H1 (cell line): Measurements from ENCODE around the gene CAST. TPM values are rescaled to one million over a fixed set of nuclear protein-coding genes. Genes with fewer than 3 reads are reported as not detected.

Experiments
- CTCF ChIA-PET: fragments of 300-600 bp; sonication (Branson Sonifier 250); formaldehyde crosslinking; loops from one replicate; lab custom pipeline; 2021; ENCODE audit not compliant: partially characterized antibody; lab: Charles Lee
- POLR2A ChIA-PET: fragments of 300-600 bp; sonication (Branson Sonifier 250); formaldehyde crosslinking; loops from one replicate; lab custom pipeline; 2021; ENCODE audit warnings: inconsistent platforms; ENCODE audit not compliant: partially characterized antibody; lab: Charles Lee
- DNase-seq, 2 experiments: peaks; one replicate each; pipeline versions ENCODE4 v3.0.0 to v3.0.0-alpha.2; 2010 to 2022; ENCODE audit warnings: low spot score in 2 of 2, low read depth in 1 of 2, mixed read lengths in 1 of 2
- FAIRE-seq: peaks from 2 replicates; lab custom pipeline; 2011; peaks lifted over from hg19 to GRCh38; lab: Jason Lieb, UNC
- H2AFZ ChIP-seq: 2 replicates; pipeline ENCODE4 v1.8.1; 2012; ENCODE audit warnings: low read length, inconsistent platforms
- H2AK5ac ChIP-seq: 2 replicates; pipeline ENCODE4 v1.6.1; 2013; ENCODE audit warnings: low read depth, low read length
- H2BK120ac ChIP-seq: replicated peaks from 2 replicates; pipeline ENCODE3; 2013; ENCODE audit warnings: low read depth, low read length, inconsistent platforms
- H2BK12ac ChIP-seq: 2 replicates; pipeline ENCODE4 v1.6.1; 2013; ENCODE audit warnings: low read depth, low read length
- H2BK15ac ChIP-seq: 2 replicates; pipeline ENCODE4 v1.6.1; 2013; ENCODE audit warnings: low read length
- H2BK20ac ChIP-seq: 2 replicates; pipeline ENCODE4 v1.6.1; 2013; ENCODE audit warnings: low read length
- H2BK5ac ChIP-seq: 2 replicates; pipeline ENCODE4 v1.6.1; 2013; ENCODE audit warnings: low read depth, low read length
- H3K14ac ChIP-seq: 2 replicates; pipeline ENCODE4 v1.6.1; 2013; ENCODE audit warnings: inconsistent platforms; ENCODE audit not compliant: insufficient read length
- H3K18ac ChIP-seq: 2 replicates; pipeline ENCODE4 v1.6.1; 2013; ENCODE audit warnings: low read length; ENCODE audit errors: extremely low read depth
- H3K23ac ChIP-seq: 2 replicates; pipeline ENCODE4 v1.6.1; 2013; ENCODE audit warnings: inconsistent platforms; ENCODE audit not compliant: insufficient read length
- H3K23me2 ChIP-seq: 2 replicates; pipeline ENCODE4 v1.6.1; 2013; ENCODE audit warnings: low read depth, low read length
- H3K27ac ChIP-seq: 2 replicates; pipeline ENCODE4 v1.6.1; 2011; ENCODE audit warnings: low read depth, low read length, inconsistent platforms
- H3K27me3 ChIP-seq, 4 experiments: replicated peaks in 1 of 4; 1 replicate in 1 of 4; 2 replicates in 3 of 4; pipeline versions ENCODE4 v1.6.1 to v1.8.1; 2011 to 2013; ENCODE audit warnings: low read length in 3 of 4, mild to moderate bottlenecking in 3 of 4, inconsistent platforms in 2 of 4, mixed read lengths in 2 of 4, moderate library complexity in 1 of 4; ENCODE audit not compliant: control insufficient read depth in 3 of 4, insufficient read depth in 3 of 4; ENCODE audit errors: extremely low read depth in 1 of 4
- H3K36me3 ChIP-seq, 4 experiments: 2 replicates each; pipeline versions ENCODE4 v1.6.1 to v1.8.1; 2011 to 2013; ENCODE audit warnings: mild to moderate bottlenecking in 4 of 4, low read length in 3 of 4, moderate library complexity in 2 of 4, control low read depth in 1 of 4, inconsistent platforms in 1 of 4; ENCODE audit not compliant: insufficient read depth in 4 of 4, control insufficient read depth in 2 of 4
- H3K4ac ChIP-seq: replicated peaks from 2 replicates; pipeline ENCODE3; 2013; ENCODE audit warnings: low read length, low read depth, mixed read lengths, inconsistent platforms; ENCODE audit not compliant: insufficient read length
- H3K4me1 ChIP-seq, 4 experiments: replicated peaks in 1 of 4; 1 replicate in 1 of 4; 2 replicates in 3 of 4; pipeline versions ENCODE4 v1.6.1 to v1.8.1; 2011 to 2013; ENCODE audit warnings: low read length in 3 of 4, inconsistent platforms in 2 of 4, mixed read lengths in 1 of 4; ENCODE audit not compliant: insufficient read depth in 4 of 4, control insufficient read depth in 3 of 4
- H3K4me2 ChIP-seq, 2 experiments: 2 replicates each; pipeline versions ENCODE4 v1.6.1 to v1.8.1; 2011 to 2013; ENCODE audit warnings: low read depth in 2 of 2, low read length in 2 of 2, control low read depth in 1 of 2, inconsistent platforms in 1 of 2, mild to moderate bottlenecking in 1 of 2; ENCODE audit not compliant: insufficient read depth in 1 of 2
- H3K4me3 ChIP-seq, 4 experiments: fragments of 200-600, 300-600 bp in 1 of 4; sonication (generic), shearing (Covaris generic), sonication (Bioruptor Twin) in 1 of 4; 2 replicates each; pipeline versions ENCODE4 v1.5.1 to v1.8.1; 2011 to 2016; ENCODE audit warnings: low read length in 4 of 4, low read depth in 3 of 4, control low read depth in 2 of 4, inconsistent platforms in 2 of 4, mild to moderate bottlenecking in 2 of 4, mixed read lengths in 1 of 4, moderate library complexity in 1 of 4; ENCODE audit not compliant: insufficient read depth in 2 of 4; ENCODE audit errors: extremely low read depth in 1 of 4
- H3K56ac ChIP-seq: replicated peaks from 2 replicates; pipeline ENCODE3; 2013; ENCODE audit warnings: low read depth, mild to moderate bottlenecking, mixed read lengths, low read length, inconsistent platforms; ENCODE audit not compliant: insufficient read length
- H3K79me1 ChIP-seq: 2 replicates; pipeline ENCODE4 v1.6.1; 2013; ENCODE audit warnings: low read depth, low read length, control low read depth
- H3K79me2 ChIP-seq, 2 experiments: 2 replicates each; pipeline versions ENCODE4 v1.6.1 to v1.8.1; 2012 to 2013; ENCODE audit warnings: low read length in 2 of 2, mild to moderate bottlenecking in 2 of 2, inconsistent platforms in 1 of 2; ENCODE audit not compliant: insufficient read depth in 2 of 2, control insufficient read depth in 1 of 2
- H3K9ac ChIP-seq, 4 experiments: replicated peaks in 1 of 4; 1 replicate in 1 of 4; 2 replicates in 3 of 4; pipeline versions ENCODE4 v1.6.1 to v1.8.1; 2011 to 2013; ENCODE audit warnings: low read depth in 3 of 4, low read length in 3 of 4, control low read depth in 2 of 4, mild to moderate bottlenecking in 2 of 4, moderate library complexity in 2 of 4, inconsistent platforms in 1 of 4; ENCODE audit errors: extremely low read depth in 1 of 4
- H3K9me3 ChIP-seq, 2 experiments: 2 replicates each; pipeline versions ENCODE4 v1.6.1 to v1.8.1; 2012 to 2013; ENCODE audit warnings: mild to moderate bottlenecking in 2 of 2, moderate library complexity in 2 of 2, control low read depth in 1 of 2, inconsistent platforms in 1 of 2, low read depth in 1 of 2, low read length in 1 of 2, mixed read lengths in 1 of 2; ENCODE audit not compliant: insufficient read depth in 2 of 2
- H4K20me1 ChIP-seq, 2 experiments: replicated peaks in 1 of 2; 2 replicates each; pipeline versions ENCODE3 to v1.8.1; 2011 to 2013; ENCODE audit warnings: inconsistent platforms in 2 of 2, low read length in 2 of 2, mild to moderate bottlenecking in 1 of 2; ENCODE audit not compliant: insufficient read depth in 2 of 2, control insufficient read depth in 1 of 2
- H4K5ac ChIP-seq: 2 replicates; pipeline ENCODE4 v1.6.1; 2013; ENCODE audit warnings: low read length, low read depth, mixed read lengths, inconsistent platforms; ENCODE audit not compliant: insufficient read length
- H4K8ac ChIP-seq: 2 replicates; pipeline ENCODE4 v1.8.0; 2013; ENCODE audit warnings: mild to moderate bottlenecking, moderate library complexity, low read length, inconsistent platforms; ENCODE audit not compliant: insufficient read depth; ENCODE audit errors: extremely low read depth
- H4K91ac ChIP-seq: replicated peaks from 2 replicates; pipeline ENCODE3; 2013; ENCODE audit warnings: low read length, mixed read lengths, inconsistent platforms; ENCODE audit not compliant: insufficient read length
- CHD2 ChIP-seq: IDR thresholded peaks from 2 replicates; pipeline ENCODE4 v1.6.1; 2012; ENCODE audit warnings: low read length, improper control_type of control experiment
- EGR1 ChIP-seq: IDR thresholded peaks from 2 replicates; pipeline ENCODE4 v1.6.1; 2011; ENCODE audit warnings: low read depth, low read length, borderline replicate concordance
- EP300 ChIP-seq, 2 experiments: IDR thresholded peaks; 1 replicate in 1 of 2; 2 replicates in 1 of 2; pipeline ENCODE4 v1.6.1; 2011 to 2012; ENCODE audit warnings: low read depth in 2 of 2, low read length in 2 of 2, mild to moderate bottlenecking in 2 of 2, borderline replicate concordance in 1 of 2, inconsistent platforms in 1 of 2, moderate library complexity in 1 of 2
- JUN ChIP-seq: IDR thresholded peaks from 2 replicates; pipeline ENCODE4 v1.6.1; 2011; ENCODE audit warnings: low read depth, mild to moderate bottlenecking, improper control_type of control experiment, low read length
- RAD21 ChIP-seq, 2 experiments: IDR thresholded peaks in 1 of 2; conservative IDR thresholded peaks in 1 of 2; 2 replicates each; pipeline ENCODE4 v1.6.1; 2011; ENCODE audit warnings: low read depth in 2 of 2, low read length in 2 of 2, improper control_type of control experiment in 1 of 2, inconsistent platforms in 1 of 2, mild to moderate bottlenecking in 1 of 2, moderate library complexity in 1 of 2
- SAP30 ChIP-seq: fragments of 300-600 bp; sonication (generic); IDR thresholded peaks from 2 replicates; pipeline ENCODE4 v1.7.1; 2012; ENCODE audit warnings: low read length, moderate library complexity, mild to moderate bottlenecking, inconsistent platforms; ENCODE audit not compliant: insufficient read depth, insufficient replicate concordance
- SIRT6 ChIP-seq: IDR thresholded peaks from one replicate; pipeline ENCODE4 v1.7.1; 2012; ENCODE audit warnings: low read length, inconsistent platforms
- SRF ChIP-seq: IDR thresholded peaks from 2 replicates; pipeline ENCODE4 v1.6.1; 2011; ENCODE audit warnings: mild to moderate bottlenecking, low read depth, low read length, moderate library complexity
- SUZ12 ChIP-seq: fragments of 200-600 bp; sonication (generic); IDR thresholded peaks from 2 replicates; pipeline ENCODE4 v1.6.1; 2012; ENCODE audit warnings: mild to moderate bottlenecking, inconsistent platforms, low read length, moderate library complexity, mixed read lengths
- TCF12 ChIP-seq: IDR thresholded peaks from 2 replicates; pipeline ENCODE4 v1.6.1; 2011; ENCODE audit warnings: low read depth, mild to moderate bottlenecking, low read length
- WGBS, 2 experiments: shearing (Covaris generic) in 1 of 2; methylation state at CpG; one replicate each; pipeline versions ENCODE4 v1.1.6 to v1.1.7; 2013 to 2015; ENCODE audit warnings: low lambda C conversion rate in 2 of 2, mixed read lengths in 2 of 2, inconsistent platforms in 1 of 2, low coverage in 1 of 2, missing lambda C conversion rate in 1 of 2; ENCODE audit not compliant: insufficient replicate concordance in 2 of 2, insufficient coverage in 1 of 2, insufficient read length in 1 of 2; ENCODE audit errors: extremely low coverage in 1 of 2, missing lambda C conversion rate in 1 of 2; 5-methylcytosine and 5-hydroxymethylcytosine counted together
- polyA plus RNA-seq, 7 experiments: library from polyadenylated mRNA; depleted of rRNA in 3 of 7; stranded (reverse) in 5 of 7; unstranded in 2 of 7; fragments of >200 nt in 5 of 7; fragments of 200-250 nt in 2 of 7; gene quantifications; 1 replicate in 5 of 7; 2 replicates in 1 of 7; 4 replicates in 1 of 7; pipeline versions ENCODE4 v1.2.1 to v1.2.3, GENCODE V29; 2011 to 2013; ENCODE audit warnings: missing spikeins in 2 of 7, mixed read lengths in 2 of 7
- total RNA-seq: library from RNA; stranded (reverse); fragmentation: NEBNext Ultra II Directional; extraction: Animal tissue kit (Norgen Biotek cat#: 25700); gene quantifications from 2 replicates; pipeline ENCODE4 v1.2.1, GENCODE V29; 2021

Gene CAST
- total and polyA plus RNA-seq, 2 of the 8 experiments (the other 6 are each of a cell fraction or from before 2014, with no cell fraction given): 9.0 to 48.2 TPM

GRCh38 chr5:96772111-96772510, 109.9 kb downstream of the CAST start:
- Histone ChIP-seq H3K23me2 (no peaks in the 10 kb centered on the region), H2AFZ (no peak overlapping the region), H3K14ac (no peak overlapping the region), H2AK5ac (no peak overlapping the region), H4K20me1 (no peaks in the 10 kb centered on the region), H2BK20ac (no peak overlapping the region), H3K27ac (no peak overlapping the region), H4K5ac (no peak overlapping the region), H2BK120ac (no peak overlapping the region), H4K8ac (no peak overlapping the region), H3K18ac (no peak overlapping the region), H3K79me2 (no peaks in the 10 kb centered on the region), H2BK12ac (no peak overlapping the region), H3K4ac (no peak overlapping the region), H4K91ac (no peak overlapping the region), H3K4me3 (no peak overlapping the region), H2BK15ac (no peak overlapping the region), H3K9me3 (no peaks in the 10 kb centered on the region), H3K23ac (no peak overlapping the region), H3K27me3 (no peaks in the 10 kb centered on the region), H3K56ac (no peak overlapping the region), H3K9ac (no peak overlapping the region), H3K36me3 (peaks cover 0 to 9% (median 6%) of the 10 kb centered on the region in 4 experiments; a peak in 5 of 8 replicates), H3K79me1 (no peaks in the 10 kb centered on the region), H3K4me2 (no peak overlapping the region), H3K4me1 (no peaks in the 10 kb centered on the region), H2BK5ac (no peak overlapping the region)
- 88% methylated on average over 1 of the region's 1 CpG; no CpG with 5 or more reads in 1 of the 2 experiments for WGBS, 2 experiments
- no peak for TF ChIP-seq SRF
- TF ChIP-seq RAD21 (IDR thresholded peaks at IDR 0.05 in 1 of 2, conservative IDR thresholded peaks at IDR 0.05 in 1 of 2; ENCODE audit: low read depth in 2 of 2, low read length in 2 of 2): no peak
- TF ChIP-seq SAP30: no peak
- TF ChIP-seq SIRT6: no peak
- no peak for TF ChIP-seq JUN
- no peak for TF ChIP-seq CHD2
- no peak for TF ChIP-seq EGR1
- TF ChIP-seq SUZ12: no peak
- no peak for TF ChIP-seq TCF12
- no peak for TF ChIP-seq EP300 (IDR thresholded peaks at IDR 0.05; ENCODE audit: borderline replicate concordance in 1 of 2, low read depth in 2 of 2, low read length in 2 of 2)
- ChIA-PET POLR2A (no interaction called here), CTCF (interaction anchor here (0.7 kb wide), 1 partner anchor 386 kb away, joined by 3 read pairs; no protein-coding TSS in a partner anchor)
- FAIRE-seq (no peak), DNase-seq (no peak)
